ENCODE data around the gene WDR37. TPM values are rescaled to one million over a fixed set of nuclear protein-coding genes. Genes with fewer than 3 reads are reported as not detected.

Gene WDR37
- total RNA-seq, 2 experiments from 2014 or later, result 17.2 to 17.9 TPM

DNA sequence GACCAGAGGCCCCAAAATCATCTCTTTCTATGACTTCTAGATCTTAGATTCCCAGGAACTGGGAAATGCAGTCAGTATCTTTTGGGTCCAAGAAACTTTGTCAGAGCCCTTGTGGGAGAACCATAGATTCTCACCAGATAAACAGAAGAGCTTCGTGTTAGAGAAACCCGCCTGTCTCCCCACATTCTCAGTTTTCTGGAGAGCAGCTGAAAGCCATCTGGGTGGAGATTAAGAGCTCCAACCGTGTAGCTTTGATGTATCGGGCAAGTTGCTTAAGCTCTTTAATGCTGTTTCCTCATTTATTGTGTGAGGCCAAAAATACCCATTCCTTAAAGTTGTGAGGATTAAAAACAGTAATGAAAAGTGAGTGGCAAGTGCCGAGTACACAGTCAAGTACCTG is 107.6 kb downstream of the WDR37 start:
- intact Hi-C loops (cut with micrococcal nuclease), result no loop called here
- ChIA-PET CTCF (no interaction called here), POLR2A (interaction anchor here (1.1 kb wide), 1 partner anchor 11 kb away, joined by 3 read pairs; no protein-coding TSS in a partner anchor)
- Mint-ChIP-seq H3K4me3 (no peak overlapping the region), H3K9me3 (no peaks in the 10 kb centered on the region), H3K27me3 (peaks cover 4% of the 10 kb centered on the region), H3K4me1 (ENCODE audit: low read depth) (no peaks in the 10 kb centered on the region), H3K27ac (no peak overlapping the region), H3K36me3 (ENCODE audit: low read depth) (no peaks in the 10 kb centered on the region)
- ATAC-seq (no peak), DNase-seq (no peak)
- TF ChIP-seq, protein P1, sequence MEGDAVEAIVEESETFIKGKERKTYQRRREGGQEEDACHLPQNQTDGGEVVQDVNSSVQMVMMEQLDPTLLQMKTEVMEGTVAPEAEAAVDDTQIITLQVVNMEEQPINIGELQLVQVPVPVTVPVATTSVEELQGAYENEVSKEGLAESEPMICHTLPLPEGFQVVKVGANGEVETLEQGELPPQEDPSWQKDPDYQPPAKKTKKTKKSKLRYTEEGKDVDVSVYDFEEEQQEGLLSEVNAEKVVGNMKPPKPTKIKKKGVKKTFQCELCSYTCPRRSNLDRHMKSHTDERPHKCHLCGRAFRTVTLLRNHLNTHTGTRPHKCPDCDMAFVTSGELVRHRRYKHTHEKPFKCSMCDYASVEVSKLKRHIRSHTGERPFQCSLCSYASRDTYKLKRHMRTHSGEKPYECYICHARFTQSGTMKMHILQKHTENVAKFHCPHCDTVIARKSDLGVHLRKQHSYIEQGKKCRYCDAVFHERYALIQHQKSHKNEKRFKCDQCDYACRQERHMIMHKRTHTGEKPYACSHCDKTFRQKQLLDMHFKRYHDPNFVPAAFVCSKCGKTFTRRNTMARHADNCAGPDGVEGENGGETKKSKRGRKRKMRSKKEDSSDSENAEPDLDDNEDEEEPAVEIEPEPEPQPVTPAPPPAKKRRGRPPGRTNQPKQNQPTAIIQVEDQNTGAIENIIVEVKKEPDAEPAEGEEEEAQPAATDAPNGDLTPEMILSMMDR (IDR thresholded peaks at IDR 0.05), result no peak

DNA sequence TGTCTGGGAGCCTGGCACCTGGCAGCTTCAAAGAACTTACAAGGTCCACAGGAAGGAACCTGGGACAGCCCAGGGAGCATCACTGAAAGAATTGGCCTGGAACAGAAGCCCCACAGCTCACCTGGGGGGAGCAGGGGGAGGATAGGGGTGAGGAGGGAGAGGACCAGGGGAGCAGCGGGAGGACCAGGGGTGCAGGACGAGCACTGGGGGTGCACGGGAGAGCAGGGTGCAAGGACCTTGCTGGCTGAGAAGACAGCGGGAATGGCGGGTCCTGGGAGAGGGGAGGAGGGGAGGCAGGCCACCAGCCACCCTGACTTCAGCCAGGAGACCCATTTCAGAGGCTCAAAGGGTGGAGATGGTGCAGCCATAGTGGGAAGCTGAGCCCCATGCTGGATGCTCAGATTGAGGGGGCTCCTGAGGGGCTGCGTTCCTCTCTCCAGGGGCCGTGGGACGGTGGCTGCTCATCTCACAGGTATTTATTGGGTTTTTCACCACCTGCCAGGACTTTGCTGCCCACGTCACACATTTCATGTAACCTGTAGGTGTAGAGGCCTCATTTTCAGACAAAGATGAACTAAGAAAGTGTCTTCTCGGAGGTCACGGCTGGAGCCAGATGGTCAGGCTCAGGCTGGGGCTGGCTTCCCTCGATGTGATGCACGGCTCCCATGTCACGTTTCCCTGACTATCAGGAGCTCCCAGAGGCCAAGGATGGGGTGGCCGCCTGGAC is 110.1 kb downstream of the WDR37 start:
- Mint-ChIP-seq H3K9me3 (no peaks in the 10 kb centered on the region), H3K4me1 (ENCODE audit: low read depth) (no peaks in the 10 kb centered on the region), H3K36me3 (ENCODE audit: low read depth) (no peaks in the 10 kb centered on the region), H3K27me3 (peaks cover 4% of the 10 kb centered on the region), H3K27ac (no peak overlapping the region), H3K4me3 (no peak overlapping the region)
- TF ChIP-seq, protein P1 (IDR thresholded peaks at IDR 0.05), result no peak
- ATAC-seq (no peak), DNase-seq (no peak)
- POLR2A ChIA-PET, result no interaction called here
- intact Hi-C loops (cut with micrococcal nuclease), result no loop called here
- CTCF ChIA-PET, result no interaction called here

DNA sequence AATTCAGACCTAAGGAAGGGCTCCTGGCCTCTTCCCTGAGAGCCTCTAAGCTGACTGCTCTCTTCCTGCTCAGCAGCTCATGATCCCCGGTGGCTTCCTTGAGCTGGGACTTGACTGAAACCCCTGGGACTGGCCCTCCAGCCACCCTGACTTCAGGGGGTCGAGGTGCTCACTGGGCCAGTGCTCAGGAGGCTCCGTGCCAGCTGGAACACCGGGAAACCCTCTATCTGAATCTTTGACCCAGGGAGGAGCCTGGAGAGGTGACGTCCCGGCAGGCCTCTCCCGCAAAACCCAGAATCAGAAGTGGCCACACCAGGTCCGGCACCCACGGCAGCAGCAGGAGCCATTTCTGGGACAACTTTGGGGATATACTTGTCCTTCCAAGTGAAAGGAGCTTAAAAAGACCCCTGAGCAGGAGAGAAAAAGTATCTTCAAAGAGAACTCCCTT is 110.7 kb downstream of the WDR37 start:
- no peaks in the 10 kb centered on the region for H3K9me3 Mint-ChIP-seq
- no peaks in the 10 kb centered on the region for H3K36me3 Mint-ChIP-seq (ENCODE audit: low read depth)
- DNase-seq (no peak), ATAC-seq (no peak)
- ChIA-PET CTCF (no interaction called here), POLR2A (no interaction called here)
- H3K27me3 Mint-ChIP-seq, result peaks cover 4% of the 10 kb centered on the region
- H3K4me3 Mint-ChIP-seq, result no peak overlapping the region
- no peaks in the 10 kb centered on the region for H3K4me1 Mint-ChIP-seq (ENCODE audit: low read depth)
- intact Hi-C loops (cut with micrococcal nuclease), result no loop called here
- TF ChIP-seq, protein P1 (IDR thresholded peaks at IDR 0.05), result no peak
- H3K27ac Mint-ChIP-seq, result no peak overlapping the region

DNA sequence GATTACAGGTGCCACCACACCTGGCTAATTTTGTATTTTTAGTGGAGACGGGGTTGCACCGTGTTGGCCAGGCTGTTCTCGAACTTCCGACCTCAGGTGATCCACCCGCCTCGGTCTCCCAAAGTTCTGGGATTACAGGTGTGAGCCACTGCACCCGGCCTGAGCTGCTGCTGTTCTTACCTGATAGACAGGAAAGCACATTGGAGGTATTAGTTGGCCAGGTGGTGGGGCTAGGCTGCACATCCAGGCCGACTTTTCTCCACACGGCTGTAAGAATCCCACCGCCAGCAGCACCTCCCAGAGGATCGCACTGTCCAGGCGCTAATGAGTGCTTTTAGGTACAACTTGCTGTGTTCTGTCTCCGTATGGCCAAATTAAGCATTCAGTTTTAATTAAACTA is 112.6 kb downstream of the WDR37 start:
- no peak for ATAC-seq
- Mint-ChIP-seq H3K36me3 (ENCODE audit: low read depth) (no peaks in the 10 kb centered on the region), H3K4me3 (no peak overlapping the region), H3K27ac (no peak overlapping the region), H3K4me1 (ENCODE audit: low read depth) (no peaks in the 10 kb centered on the region), H3K9me3 (no peaks in the 10 kb centered on the region), H3K27me3 (peaks cover 4% of the 10 kb centered on the region)
- intact Hi-C loops (cut with micrococcal nuclease), result no loop called here
- ChIA-PET POLR2A (no interaction called here), CTCF (no interaction called here)
- DNase-seq, result no peak
- TF ChIP-seq, protein P1 (IDR thresholded peaks at IDR 0.05), result no peak

GRCh38 chr10:1169186-1169885 is 113.2 kb downstream of the WDR37 start:
- intact Hi-C loops (cut with micrococcal nuclease), result no loop called here
- no peaks in the 10 kb centered on the region for H3K36me3 Mint-ChIP-seq (ENCODE audit: low read depth)
- H3K4me3 Mint-ChIP-seq, result no peak overlapping the region
- ATAC-seq, result no peak
- TF ChIP-seq, protein P1 (IDR thresholded peaks at IDR 0.05), result no peak
- peaks cover 4% of the 10 kb centered on the region for H3K27me3 Mint-ChIP-seq
- ChIA-PET POLR2A (no interaction called here), CTCF (no interaction called here)
- no peak overlapping the region for H3K27ac Mint-ChIP-seq
- no peaks in the 10 kb centered on the region for H3K9me3 Mint-ChIP-seq
- DNase-seq, result no peak
- H3K4me1 Mint-ChIP-seq (ENCODE audit: low read depth), result no peaks in the 10 kb centered on the region
